Left forelimb (tissue), 1 donor: ENCODE measurements around the gene ESR2.

Source experiments
- DNase-seq: peaks from one replicate; pipeline ENCODE4 v3.0.0-alpha.2; 2018; ENCODE audit warnings: low spot score

The ESR2 gene

GRCh38 chr14:64035143-64035542, 259.0 kb downstream of the ESR2 start:
- no peak for DNase-seq
